ENCODE data around the gene SYT8. TPM values are rescaled to one million over a fixed set of nuclear protein-coding genes. Genes with fewer than 3 reads are reported as not detected.

Gene SYT8
- total RNA-seq, 1 donor: not detected

DNA sequence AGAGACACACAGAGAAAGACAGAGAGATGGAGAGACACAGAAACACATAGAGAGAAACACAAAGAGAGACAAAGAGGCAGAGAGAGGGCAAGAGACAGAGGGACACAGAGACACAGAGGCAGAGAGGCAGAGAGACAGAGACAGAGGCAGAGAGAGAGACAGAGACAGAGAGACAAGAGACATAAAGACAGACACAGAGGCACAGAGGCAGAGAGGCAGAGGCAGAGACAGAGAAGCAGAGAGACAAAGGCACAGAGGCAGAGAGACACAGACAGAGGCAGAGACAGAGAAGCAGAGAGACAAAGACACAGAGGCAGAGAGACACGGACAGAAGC lies 10.3 kb downstream of the SYT8 start:
- TF ChIP-seq, protein P1, sequence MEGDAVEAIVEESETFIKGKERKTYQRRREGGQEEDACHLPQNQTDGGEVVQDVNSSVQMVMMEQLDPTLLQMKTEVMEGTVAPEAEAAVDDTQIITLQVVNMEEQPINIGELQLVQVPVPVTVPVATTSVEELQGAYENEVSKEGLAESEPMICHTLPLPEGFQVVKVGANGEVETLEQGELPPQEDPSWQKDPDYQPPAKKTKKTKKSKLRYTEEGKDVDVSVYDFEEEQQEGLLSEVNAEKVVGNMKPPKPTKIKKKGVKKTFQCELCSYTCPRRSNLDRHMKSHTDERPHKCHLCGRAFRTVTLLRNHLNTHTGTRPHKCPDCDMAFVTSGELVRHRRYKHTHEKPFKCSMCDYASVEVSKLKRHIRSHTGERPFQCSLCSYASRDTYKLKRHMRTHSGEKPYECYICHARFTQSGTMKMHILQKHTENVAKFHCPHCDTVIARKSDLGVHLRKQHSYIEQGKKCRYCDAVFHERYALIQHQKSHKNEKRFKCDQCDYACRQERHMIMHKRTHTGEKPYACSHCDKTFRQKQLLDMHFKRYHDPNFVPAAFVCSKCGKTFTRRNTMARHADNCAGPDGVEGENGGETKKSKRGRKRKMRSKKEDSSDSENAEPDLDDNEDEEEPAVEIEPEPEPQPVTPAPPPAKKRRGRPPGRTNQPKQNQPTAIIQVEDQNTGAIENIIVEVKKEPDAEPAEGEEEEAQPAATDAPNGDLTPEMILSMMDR (IDR thresholded peaks at IDR 0.05; ENCODE audit: insufficient read depth, low read depth, low read length): no peak
- H3K4me3 ChIP-seq (ENCODE audit: low read depth, low read length): no peak overlapping the region
- no peak for DNase-seq (ENCODE audit: low read depth)

DNA sequence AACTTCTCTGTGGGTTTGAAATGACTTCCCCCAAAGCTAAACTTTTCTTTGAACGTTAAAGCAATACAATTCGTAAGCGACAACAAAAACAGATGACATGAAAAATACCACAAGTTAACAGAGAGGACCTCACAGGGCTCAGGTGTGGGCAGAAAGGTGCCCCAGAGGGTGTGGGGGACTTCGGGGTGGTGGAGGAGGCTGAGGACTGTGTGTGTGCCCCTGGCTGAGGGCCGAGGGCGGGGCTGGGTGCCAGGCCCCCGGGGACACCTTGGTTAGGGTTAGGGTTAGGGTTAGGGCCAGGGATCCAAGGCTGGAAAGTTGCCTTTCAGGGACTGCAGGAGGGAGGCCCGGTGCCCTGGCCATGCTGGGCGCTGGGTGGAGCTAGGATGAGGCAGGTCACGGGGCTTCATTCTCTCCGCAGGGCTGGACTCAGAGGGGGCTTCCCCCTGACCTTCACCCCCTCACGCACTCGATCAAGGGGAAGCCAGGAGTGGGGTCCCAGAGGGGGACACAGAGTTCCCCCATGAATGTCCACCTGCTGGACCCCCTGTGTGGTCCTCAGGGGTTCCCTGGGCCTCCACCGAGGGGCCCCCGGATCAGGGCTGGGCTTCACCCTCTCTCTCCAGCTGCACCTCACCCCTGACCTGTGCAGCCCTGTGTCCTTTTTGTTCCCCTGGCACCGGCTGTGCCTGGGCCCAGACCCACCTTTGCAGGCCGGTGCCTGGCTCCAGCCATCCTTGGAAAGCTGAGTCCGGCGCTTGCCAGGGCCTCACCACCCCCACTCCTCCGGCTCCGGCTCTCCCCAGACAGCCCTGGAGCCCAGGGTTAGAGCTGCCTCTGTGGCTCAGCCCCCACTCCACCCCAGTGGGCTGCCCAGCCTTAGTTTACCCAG lies 11.0 kb downstream of the SYT8 start:
- TF ChIP-seq, protein P1 (IDR thresholded peaks at IDR 0.05; ENCODE audit: insufficient read depth, low read depth, low read length): no peak
- no peak overlapping the region for H3K4me3 ChIP-seq (ENCODE audit: low read depth, low read length)
- no peak for DNase-seq (ENCODE audit: low read depth)

DNA sequence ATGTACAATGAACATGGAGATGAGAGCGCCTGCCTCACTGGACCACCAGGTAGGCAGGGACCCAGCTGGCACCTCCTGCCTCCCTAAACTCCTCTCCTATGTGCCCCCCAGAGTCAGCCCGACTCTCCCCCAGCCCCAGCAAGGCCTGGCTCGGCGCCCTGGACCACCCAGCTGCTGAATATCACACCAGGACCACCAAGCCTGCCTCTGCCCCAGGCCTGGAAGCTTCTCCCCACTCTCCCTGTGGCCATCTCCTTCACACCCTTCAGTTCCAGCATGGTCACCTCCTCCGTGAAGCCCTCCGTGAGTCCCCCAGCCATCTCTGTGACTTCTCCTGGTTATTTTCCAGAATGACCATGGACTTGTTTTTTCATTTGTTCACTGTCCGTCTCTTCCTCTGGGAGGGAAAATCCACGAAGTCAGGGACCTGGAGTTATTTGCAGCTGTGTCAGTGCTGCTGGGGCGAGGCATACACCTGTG lies 11.7 kb downstream of the SYT8 start:
- no peak overlapping the region for H3K4me3 ChIP-seq (ENCODE audit: low read depth, low read length)
- TF ChIP-seq, protein P1 (IDR thresholded peaks at IDR 0.05; ENCODE audit: insufficient read depth, low read depth, low read length): no peak
- no peak for DNase-seq (ENCODE audit: low read depth)

DNA sequence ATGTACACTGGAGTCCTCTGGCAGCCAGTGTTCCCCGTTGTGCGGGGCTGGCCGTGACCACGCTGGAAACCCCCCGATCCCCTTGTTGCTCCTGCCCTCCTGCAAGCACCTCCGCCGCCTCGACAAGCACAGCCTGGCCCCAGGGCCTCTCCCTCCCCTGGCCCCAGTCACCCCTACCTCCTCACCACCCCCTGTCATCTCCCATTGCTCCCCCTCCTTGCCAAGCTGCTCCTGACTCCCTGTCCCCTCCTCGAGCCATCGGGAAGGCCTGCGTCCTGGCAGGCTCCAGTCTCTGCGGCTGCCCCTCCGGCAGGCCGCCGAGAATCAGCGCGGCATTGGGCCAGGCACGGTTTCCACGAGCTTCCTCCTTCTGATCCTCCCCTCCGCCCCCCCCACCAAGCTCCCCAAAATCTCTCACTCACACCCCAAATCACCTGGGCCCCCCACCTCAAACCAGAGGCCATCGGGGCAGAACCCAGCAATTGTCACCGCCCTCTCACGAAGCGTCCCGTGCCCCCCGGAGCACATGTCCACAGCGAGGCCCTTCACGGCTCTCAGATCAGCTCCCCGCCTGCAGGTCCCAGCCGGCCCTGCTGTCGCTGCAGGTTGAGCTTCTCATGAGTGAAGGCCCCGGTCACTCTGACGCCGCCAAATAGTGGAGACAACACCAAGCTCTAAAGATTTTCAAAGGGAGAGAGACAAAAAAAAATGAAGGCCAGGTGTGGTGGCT lies 12.4 kb downstream of the SYT8 start:
- no peak overlapping the region for H3K4me3 ChIP-seq (ENCODE audit: low read depth, low read length)
- no peak for DNase-seq (ENCODE audit: low read depth)
- TF ChIP-seq, protein P1 (IDR thresholded peaks at IDR 0.05; ENCODE audit: insufficient read depth, low read depth, low read length): no peak

DNA sequence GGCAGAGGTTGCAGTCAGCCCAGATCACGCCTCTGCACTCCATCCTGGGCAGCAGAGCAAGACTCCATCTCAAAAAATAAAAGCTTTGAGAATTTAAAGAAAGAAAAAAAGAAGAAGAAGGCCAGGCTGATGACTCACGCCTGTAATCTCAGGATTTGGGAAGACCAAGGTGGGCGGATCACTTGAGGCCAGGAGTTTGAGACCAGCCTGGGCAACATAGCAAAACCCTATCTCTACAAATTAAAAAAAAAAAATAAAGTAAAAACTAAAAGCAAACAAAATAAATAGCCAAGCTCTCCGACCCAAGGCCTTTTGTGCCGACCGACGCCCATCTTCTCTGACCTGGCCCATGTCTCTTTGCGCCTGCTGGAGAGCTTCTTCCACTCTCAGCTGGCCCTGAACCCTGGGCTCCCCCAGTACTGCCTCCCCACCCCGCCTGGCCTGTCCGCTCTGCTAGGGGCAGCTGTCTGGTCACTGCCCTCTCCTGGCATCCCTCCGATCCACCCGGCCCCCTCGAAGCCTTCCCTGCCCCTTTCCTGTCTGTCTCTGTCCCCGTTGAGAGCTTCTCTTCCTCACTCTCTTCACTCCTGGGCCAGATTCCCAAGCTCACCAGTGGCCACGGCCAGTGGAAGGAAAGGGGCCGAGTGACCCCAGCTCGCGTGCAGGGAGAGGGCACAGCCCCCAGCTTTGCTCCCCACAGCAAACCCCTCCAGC lies 13.3 kb downstream of the SYT8 start:
- H3K4me3 ChIP-seq (ENCODE audit: low read depth, low read length): no peak overlapping the region
- TF ChIP-seq, protein P1 (IDR thresholded peaks at IDR 0.05; ENCODE audit: insufficient read depth, low read depth, low read length): no peak
- peak; percentile 18 for DNase-seq (ENCODE audit: low read depth)

DNA sequence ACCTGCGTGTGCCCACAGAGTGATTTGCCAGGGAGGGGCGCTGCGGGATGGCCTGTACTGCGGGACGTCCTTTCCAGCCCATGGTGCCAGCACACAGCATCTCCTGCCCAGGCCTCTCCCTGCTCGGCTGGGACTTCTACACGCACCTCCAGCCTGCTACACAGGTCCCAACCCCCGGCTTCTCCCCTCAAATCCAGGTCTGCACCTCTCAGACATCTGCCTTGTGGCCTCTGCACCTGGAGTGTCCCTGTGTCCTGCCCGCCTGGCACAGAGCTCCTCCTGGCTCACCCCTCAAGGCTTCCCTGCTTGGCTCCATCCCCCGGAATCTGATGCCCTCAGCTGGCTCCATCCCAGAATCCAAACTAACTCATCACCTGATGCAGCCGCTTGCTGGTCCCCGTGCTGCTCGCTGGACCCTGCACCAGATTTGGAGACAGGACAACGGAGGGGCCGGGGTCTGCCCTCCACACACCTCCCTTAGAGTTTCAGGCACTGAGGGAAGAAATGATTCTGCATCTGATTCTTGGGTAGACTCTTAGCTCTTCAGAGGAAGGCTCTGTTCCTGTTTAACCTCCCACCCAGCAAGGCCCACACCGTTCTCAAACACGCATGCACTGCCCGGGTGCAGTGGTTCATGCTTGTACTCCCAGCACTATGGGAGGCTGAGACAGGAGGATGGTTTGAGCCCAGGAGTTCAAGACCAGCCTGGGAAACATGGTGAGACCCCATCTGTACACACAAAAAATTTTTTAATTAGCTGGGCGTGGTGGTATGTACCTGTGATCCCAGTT lies 14.0 kb downstream of the SYT8 start:
- TF ChIP-seq, protein P1 (IDR thresholded peaks at IDR 0.05; ENCODE audit: insufficient read depth, low read depth, low read length): no peak
- no peak overlapping the region for H3K4me3 ChIP-seq (ENCODE audit: low read depth, low read length)
- no peak for DNase-seq (ENCODE audit: low read depth)
